ENCODE data around the gene IL1RAPL2. TPM values are rescaled to one million over a fixed set of nuclear protein-coding genes. Genes with fewer than 3 reads are reported as not detected.
"Not testable (repeated sequence)": the region's sequence is repeated elsewhere in the genome, so short reads cannot be mapped to it uniquely, and the experiment has no call there.

The IL1RAPL2 gene
- polyA plus RNA-seq, 3 donors: not detected

DNA sequence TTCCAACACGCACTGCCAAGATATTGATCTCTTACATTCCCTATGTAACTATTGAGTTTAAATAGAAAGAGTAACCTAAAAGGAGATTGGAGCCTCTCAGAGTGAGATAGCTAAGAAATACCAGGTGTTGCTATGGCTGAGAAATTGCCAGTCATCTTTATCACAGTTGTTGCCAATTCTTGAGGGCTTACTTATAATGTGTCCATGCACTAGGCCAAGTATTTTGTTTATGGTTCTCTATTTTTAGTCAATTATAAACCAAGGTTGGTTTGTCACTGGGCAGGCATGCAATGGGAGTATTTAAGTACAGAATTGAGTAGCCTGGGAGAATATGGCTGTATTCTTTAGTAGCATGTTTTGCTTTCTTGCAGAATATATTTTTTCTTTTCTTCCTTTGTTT, 452.9 kb downstream of the IL1RAPL2 start:
- Histone ChIP-seq H3K4me2 (replicated peaks; ENCODE audit: extremely low read depth, low read length, poor library complexity, severe bottlenecking) (no peak overlapping the region), H3K79me2 (ENCODE audit: insufficient read depth, low read length) (no peaks in the 10 kb centered on the region), H3K4me3 (replicated peaks in 1 of 3; ENCODE audit: low read depth in 2 of 3, low read length in 3 of 3) (no peak overlapping the region), H4K20me1 (ENCODE audit: insufficient read depth, low read length) (no peaks in the 10 kb centered on the region), H3K9ac (ENCODE audit: insufficient read depth, low read length, poor library complexity, severe bottlenecking) (no peak overlapping the region), H3K27ac (ENCODE audit: low read depth in 1 of 2, low read length in 2 of 2) (no peak overlapping the region), H3K27me3 (ENCODE audit: control insufficient read depth in 2 of 2, insufficient read depth in 2 of 2, low read length in 2 of 2) (no peaks in the 10 kb centered on the region), H3K4me1 (ENCODE audit: control insufficient read depth in 1 of 2, insufficient read depth in 2 of 2, low read length in 2 of 2) (no peaks in the 10 kb centered on the region), H2AFZ (ENCODE audit: insufficient read depth, low read depth, low read length, poor library complexity, severe bottlenecking) (no peak overlapping the region), H3K9me3 (replicated peaks in 1 of 2; ENCODE audit: control insufficient read depth in 1 of 2, insufficient read depth in 1 of 2, low read length in 2 of 2) (no peaks in the 10 kb centered on the region), H3K36me3 (replicated peaks in 1 of 2; ENCODE audit: control insufficient read depth in 1 of 2, insufficient read depth in 2 of 2, low read length in 2 of 2) (no peaks in the 10 kb centered on the region)
- DNase-seq: no peak
- Mint-ChIP-seq H3K4me3 (no peak overlapping the region), H3K36me3 (no peaks in the 10 kb centered on the region), H3K27me3 (ENCODE audit: low read depth in 3 of 3) (peaks cover 0 to 3% (median 0%) of the 10 kb centered on the region in 3 donors), H3K27ac (no peak overlapping the region), H3K9me3 (peaks cover 0 to 5% (median 3%) of the 10 kb centered on the region in 7 donors), H3K4me1 (no peaks in the 10 kb centered on the region)
- intact Hi-C loops (cut with micrococcal nuclease): no loop called here
- no CpG with 5 or more reads among the region's 1 CpG for WGBS (ENCODE audit: insufficient coverage)
- TF ChIP-seq, protein P1, sequence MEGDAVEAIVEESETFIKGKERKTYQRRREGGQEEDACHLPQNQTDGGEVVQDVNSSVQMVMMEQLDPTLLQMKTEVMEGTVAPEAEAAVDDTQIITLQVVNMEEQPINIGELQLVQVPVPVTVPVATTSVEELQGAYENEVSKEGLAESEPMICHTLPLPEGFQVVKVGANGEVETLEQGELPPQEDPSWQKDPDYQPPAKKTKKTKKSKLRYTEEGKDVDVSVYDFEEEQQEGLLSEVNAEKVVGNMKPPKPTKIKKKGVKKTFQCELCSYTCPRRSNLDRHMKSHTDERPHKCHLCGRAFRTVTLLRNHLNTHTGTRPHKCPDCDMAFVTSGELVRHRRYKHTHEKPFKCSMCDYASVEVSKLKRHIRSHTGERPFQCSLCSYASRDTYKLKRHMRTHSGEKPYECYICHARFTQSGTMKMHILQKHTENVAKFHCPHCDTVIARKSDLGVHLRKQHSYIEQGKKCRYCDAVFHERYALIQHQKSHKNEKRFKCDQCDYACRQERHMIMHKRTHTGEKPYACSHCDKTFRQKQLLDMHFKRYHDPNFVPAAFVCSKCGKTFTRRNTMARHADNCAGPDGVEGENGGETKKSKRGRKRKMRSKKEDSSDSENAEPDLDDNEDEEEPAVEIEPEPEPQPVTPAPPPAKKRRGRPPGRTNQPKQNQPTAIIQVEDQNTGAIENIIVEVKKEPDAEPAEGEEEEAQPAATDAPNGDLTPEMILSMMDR (IDR thresholded peaks at IDR 0.05): no peak

DNA sequence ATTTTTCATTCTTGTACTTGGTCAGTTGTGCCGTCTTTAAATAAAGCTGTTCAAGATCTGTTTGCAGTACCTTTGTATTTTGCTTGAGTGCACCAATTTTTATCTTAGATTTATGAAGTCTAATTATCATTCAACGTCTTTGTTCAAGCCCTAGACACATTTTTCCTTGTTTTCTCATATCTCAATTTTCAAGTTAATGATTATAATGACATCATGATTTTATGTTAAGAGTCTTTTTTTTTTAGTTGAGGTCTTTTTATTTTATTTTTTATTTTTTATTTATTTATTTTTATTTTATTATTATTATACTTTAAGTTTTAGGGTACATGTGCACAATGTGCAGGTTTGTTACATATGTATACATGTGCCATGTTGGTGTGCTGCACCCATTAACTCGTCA, 463.0 kb downstream of the IL1RAPL2 start:
- H2AFZ ChIP-seq (ENCODE audit: insufficient read depth, low read depth, low read length, poor library complexity, severe bottlenecking); H3K9me3 ChIP-seq (replicated peaks in 1 of 2; ENCODE audit: control insufficient read depth in 1 of 2, insufficient read depth in 1 of 2, low read length in 2 of 2); H3K4me2 ChIP-seq (replicated peaks; ENCODE audit: extremely low read depth, low read length, poor library complexity, severe bottlenecking); H3K4me1 ChIP-seq (ENCODE audit: control insufficient read depth in 1 of 2, insufficient read depth in 2 of 2, low read length in 2 of 2); H4K20me1 ChIP-seq (ENCODE audit: insufficient read depth, low read length); H3K9ac ChIP-seq (ENCODE audit: insufficient read depth, low read length, poor library complexity, severe bottlenecking); H3K79me2 ChIP-seq (ENCODE audit: insufficient read depth, low read length); H3K27me3 Mint-ChIP-seq (ENCODE audit: low read depth in 3 of 3); H3K4me3 ChIP-seq (replicated peaks in 1 of 3; ENCODE audit: low read depth in 2 of 3, low read length in 3 of 3); H3K36me3 Mint-ChIP-seq; DNase-seq; H3K27ac ChIP-seq (ENCODE audit: low read depth in 1 of 2, low read length in 2 of 2); H3K4me3 Mint-ChIP-seq; H3K9me3 Mint-ChIP-seq; H3K4me1 Mint-ChIP-seq; H3K27ac Mint-ChIP-seq; H3K36me3 ChIP-seq (replicated peaks in 1 of 2; ENCODE audit: control insufficient read depth in 1 of 2, insufficient read depth in 2 of 2, low read length in 2 of 2); intact Hi-C loops (cut with micrococcal nuclease); H3K27me3 ChIP-seq (ENCODE audit: control insufficient read depth in 2 of 2, insufficient read depth in 2 of 2, low read length in 2 of 2): not testable (repeated sequence)
- no CpG with 5 or more reads among the region's 3 CpGs for WGBS (ENCODE audit: insufficient coverage)
